GM21825 (cell line): ENCODE data around the gene FAM117A.

Experiments used
- ATAC-seq: cut with Tn5 transposase; IDR thresholded peaks from one replicate; pipeline ENCODE4 v1.9.1; 2021; ENCODE audit warnings: mild to moderate bottlenecking, moderate library complexity; ENCODE audit not compliant: unreplicated experiment

The FAM117A gene

GRCh38 chr17:49715216-49715615 lies 48.7 kb downstream of the FAM117A start:
- no peak for ATAC-seq

GRCh38 chr17:49708515-49709183 lies 55.3 kb downstream of the FAM117A start:
- no peak for ATAC-seq

GRCh38 chr17:49707608-49708514 lies 56.1 kb downstream of the FAM117A start, which contains the start of gene SLC35B1:
Gene SLC35B1, minus strand, starts transcription at chr17:49707964. Its CDS starts 131 bp downstream, at chr17:49707833.
- peak; percentile 85 for ATAC-seq

- ATAC-seq, result no peak
Observed at GRCh38 chr17:49707246-49707607, 56.7 kb downstream of the FAM117A start.

DNA sequence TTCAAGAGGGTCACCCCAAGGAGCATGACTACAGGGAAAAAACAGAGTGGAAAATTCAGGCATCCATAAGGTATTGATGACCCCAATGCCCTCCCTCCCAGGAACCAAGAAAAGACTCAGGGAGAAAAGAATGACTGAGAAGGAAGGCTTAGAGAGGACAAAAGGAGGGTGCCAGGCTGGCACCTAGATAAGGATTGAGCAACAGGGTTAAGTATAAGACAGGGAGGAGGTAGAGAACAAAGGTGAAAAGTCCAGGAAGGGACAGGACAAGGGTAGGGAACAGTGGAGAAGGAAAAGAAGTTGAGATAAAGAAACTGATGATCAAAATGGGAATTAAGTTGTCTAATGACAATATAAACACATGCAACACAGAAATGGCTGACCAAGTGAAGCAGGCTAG lies 58.7 kb downstream of the FAM117A start:
- ATAC-seq, result no peak

- no peak for ATAC-seq
Observed at GRCh38 chr17:49703557-49704277, 60.2 kb downstream of the FAM117A start.

GRCh38 chr17:49700960-49701359 lies 63.0 kb downstream of the FAM117A start:
- no peak for ATAC-seq

- no peak for ATAC-seq
Observed at GRCh38 chr17:49699966-49700575, 63.9 kb downstream of the FAM117A start.

- ATAC-seq, result no peak
Observed at GRCh38 chr17:49698005-49698404, 65.9 kb downstream of the FAM117A start.

GRCh38 chr17:49696233-49696761 lies 67.6 kb downstream of the FAM117A start:
- ATAC-seq, result no peak

GRCh38 chr17:49695698-49696232 lies 68.2 kb downstream of the FAM117A start:
- no peak for ATAC-seq

GRCh38 chr17:49694847-49695697 lies 68.9 kb downstream of the FAM117A start:
- no peak for ATAC-seq

GRCh38 chr17:49692751-49693150 lies 71.2 kb downstream of the FAM117A start:
- no peak for ATAC-seq

GRCh38 chr17:49691677-49692191 lies 72.2 kb downstream of the FAM117A start:
- no peak for ATAC-seq

DNA sequence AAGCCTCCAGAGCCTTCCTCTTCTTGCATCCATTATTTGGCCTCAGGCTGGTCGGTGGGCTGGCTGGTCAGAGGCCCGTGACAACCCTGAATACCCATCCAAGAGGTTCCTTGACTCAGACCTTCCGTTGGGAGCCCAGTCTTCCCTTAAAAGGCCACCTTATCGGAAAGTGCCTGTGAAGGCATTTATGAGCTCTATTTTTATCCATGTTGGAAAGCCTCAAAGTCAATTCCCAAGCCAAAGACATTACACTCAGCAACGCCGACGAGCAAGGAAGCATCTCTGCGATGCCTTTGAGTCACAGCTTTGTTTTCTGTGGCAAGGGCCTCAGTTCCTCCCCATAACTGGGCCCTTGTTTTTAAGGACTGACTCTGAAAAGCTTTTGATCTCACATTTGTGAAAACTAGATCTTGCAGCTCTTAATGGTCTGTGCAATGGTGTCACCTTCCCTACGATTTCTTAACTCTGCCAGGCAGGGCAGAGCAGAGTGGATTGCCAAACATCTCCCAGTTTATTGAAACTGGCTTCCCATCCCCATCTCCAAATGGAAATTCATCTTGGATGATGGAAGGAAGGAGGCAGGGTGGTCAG lies 72.8 kb downstream of the FAM117A start:
- ATAC-seq, result no peak

- ATAC-seq, result no peak
Observed at GRCh38 chr17:49690256-49690655, 73.7 kb downstream of the FAM117A start.

- ATAC-seq, result no peak
Observed at GRCh38 chr17:49688848-49689247, 75.1 kb downstream of the FAM117A start.

- ATAC-seq, result no peak
Observed at GRCh38 chr17:49687878-49688491, 75.9 kb downstream of the FAM117A start.
